MCF 10A (cell line): ENCODE data around the gene PSRC1. TPM values are rescaled to one million over a fixed set of nuclear protein-coding genes. Genes with fewer than 3 reads are reported as not detected.

Experiments used
- BruUV-seq: library from RNA; stranded (reverse); fragments of 400-500 nt; replicated peaks from 2 replicates; lab custom pipeline; 2021; lab: Mats Ljungman, UMichigan
- CTCF ChIA-PET: fragments of 300-600 bp; sonication (Branson Sonifier 250); formaldehyde crosslinking; extraction: SDS; loops from one replicate; lab custom pipeline; 2021; ENCODE audit warnings: antibody characterized with exemption, inconsistent platforms; lab: Yijun Ruan, JAX
- POLR2A ChIA-PET: fragments of 300-600, 350-650 bp; sonication (Branson Sonifier 250); formaldehyde crosslinking; extraction: SDS; loops from one replicate; lab custom pipeline; 2020; ENCODE audit warnings: antibody characterized with exemption, inconsistent platforms; lab: Yijun Ruan, JAX
- DNase-seq: peaks from one replicate; pipeline ENCODE4 v3.0.0-alpha.2; 2018; ENCODE audit not compliant: unreplicated experiment
- H3K27ac Mint-ChIP-seq: one replicate; pipeline ENCODE4 v1.8.0; 2022; ENCODE audit warnings: mild to moderate bottlenecking, low read depth, mixed read lengths; ENCODE audit not compliant: unreplicated experiment
- H3K27me3 Mint-ChIP-seq: one replicate; pipeline ENCODE4 v1.8.0; 2022; ENCODE audit warnings: mixed read lengths; ENCODE audit not compliant: insufficient read depth, unreplicated experiment
- H3K36me3 Mint-ChIP-seq: one replicate; pipeline ENCODE4 v1.8.0; 2022; ENCODE audit warnings: mild to moderate bottlenecking, moderate library complexity, mixed read lengths; ENCODE audit not compliant: insufficient read depth, unreplicated experiment
- H3K4me1 Mint-ChIP-seq: one replicate; pipeline ENCODE4 v1.8.0; 2022; ENCODE audit warnings: mixed read lengths; ENCODE audit not compliant: insufficient read depth, unreplicated experiment
- H3K4me3 Mint-ChIP-seq: one replicate; pipeline ENCODE4 v1.8.0; 2022; ENCODE audit warnings: mild to moderate bottlenecking, moderate library complexity, mixed read lengths; ENCODE audit not compliant: unreplicated experiment
- H3K9me3 Mint-ChIP-seq: one replicate; pipeline ENCODE4 v1.8.0; 2022; ENCODE audit warnings: mixed read lengths; ENCODE audit not compliant: unreplicated experiment
- CTCF ChIP-seq: fragments of 200-600 bp; IDR thresholded peaks from one replicate; pipeline ENCODE4 v1.8.0; 2022; ENCODE audit warnings: antibody characterized with exemption, mild to moderate bottlenecking; ENCODE audit not compliant: unreplicated experiment
- intact Hi-C: fragments of 100-400 bp; cut with micrococcal nuclease; formaldehyde crosslinking; loops from 2 replicates; pipeline ENCODE4 v1.14.1; 2022
- total RNA-seq: library from RNA; stranded (reverse); gene quantifications from 2 replicates; pipeline ENCODE4 v1.2.3, GENCODE V29; 2022

The PSRC1 gene
- total RNA-seq, 1 experiment from 2014 or later, result 19.4 TPM

DNA sequence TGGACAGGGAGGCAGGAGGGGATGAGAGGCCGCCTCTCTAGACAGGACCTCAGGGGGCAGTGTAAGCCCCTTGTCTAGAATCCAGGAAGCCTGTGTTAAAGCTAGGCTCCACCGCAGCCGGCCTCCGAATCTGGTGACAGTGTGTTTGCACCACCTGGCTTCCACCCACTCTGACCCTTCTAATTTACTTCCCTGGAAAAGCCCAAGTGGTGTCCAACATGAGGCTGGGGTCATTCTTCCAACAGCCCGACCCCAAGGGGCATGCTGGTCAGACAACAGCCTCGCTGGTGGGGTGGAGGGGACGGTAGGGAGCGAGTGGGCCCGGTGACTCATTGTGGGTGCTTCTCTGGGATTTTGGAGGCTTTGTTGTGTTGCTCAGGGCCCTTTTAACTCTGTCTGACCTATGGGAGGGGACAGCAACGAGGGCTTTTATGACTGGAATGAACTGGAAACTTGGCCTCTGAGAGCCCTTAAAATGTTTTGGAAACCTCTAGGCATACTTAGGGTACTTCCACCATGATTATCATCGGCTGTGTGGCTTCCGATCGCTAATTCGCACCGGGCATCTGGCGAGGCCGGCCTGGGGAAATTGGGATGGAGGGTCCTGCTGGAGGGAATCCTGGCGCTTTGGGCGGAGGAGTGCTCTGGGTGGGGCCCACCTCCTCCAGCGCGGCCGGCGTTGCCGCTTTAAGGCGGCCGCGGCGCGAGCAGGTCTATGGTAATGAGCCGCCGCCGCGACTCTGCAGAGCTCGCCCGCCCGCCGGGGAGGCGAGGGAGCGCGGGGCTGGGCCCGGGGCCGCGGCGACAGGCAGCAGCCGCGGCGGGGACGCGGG lies 33.9 kb downstream of the PSRC1 start, which contains the start of gene CELSR2:
TSS of gene CELSR2 (plus strand) at position 743 of the 833 bp plus-strand sequence. CDS start 541 bp downstream, outside the sequence.
- CTCF ChIA-PET, result interaction anchor here (0.6 to 1.8 kb wide), 7 partner anchors 10 to 524 kb away, joined by 3 to 9 read pairs (median 3); partner anchors contain the start of gene SARS1
- BruUV-seq, result no TSS peak
- TF ChIP-seq CTCF, result no peak

GRCh38 chr1:109248444-109248796 lies 34.5 kb downstream of the PSRC1 start:
- CTCF ChIA-PET, result interaction anchor here (0.6 to 1.9 kb wide), 5 partner anchors 14 to 525 kb away, joined by 3 to 5 read pairs (median 3); no protein-coding TSS in a partner anchor
- H3K4me3 Mint-ChIP-seq, result no peak overlapping the region
- no peaks in the 10 kb centered on the region for H3K36me3 Mint-ChIP-seq
- H3K4me1 Mint-ChIP-seq, result no peaks in the 10 kb centered on the region
- no TSS peak for BruUV-seq
- TF ChIP-seq CTCF, result no peak
- intact Hi-C loops, result no loop called here
- POLR2A ChIA-PET, result no interaction called here
- DNase-seq, result no peak
- no peak overlapping the region for H3K27ac Mint-ChIP-seq
- no peaks in the 10 kb centered on the region for H3K27me3 Mint-ChIP-seq
- no peaks in the 10 kb centered on the region for H3K9me3 Mint-ChIP-seq

More for the DNA sequence above, 33.9 kb downstream of the PSRC1 start, which contains the start of gene CELSR2:
- intact Hi-C loops, result loop anchor here (1.0 kb wide), 1 partner anchor 9 kb away; no protein-coding TSS in a partner anchor
- POLR2A ChIA-PET, result interaction anchor here (0.6 to 2.3 kb wide), 7 partner anchors 9 to 286 kb away, joined by 3 to 19 read pairs (median 6); partner anchors contain the start of genes SARS1 and SORT1
- Mint-ChIP-seq H3K36me3 (no peaks in the 10 kb centered on the region), H3K27ac (no peak within 1 kb of the TSS), H3K4me1 (no peaks in the 10 kb centered on the region), H3K4me3 (peak within 1 kb of the TSS; percentile 64), H3K9me3 (no peaks in the 10 kb centered on the region), H3K27me3 (no peaks in the 10 kb centered on the region)
- peak; percentile 72 for DNase-seq

- Mint-ChIP-seq H3K27ac (no peak overlapping the region), H3K9me3 (no peaks in the 10 kb centered on the region), H3K4me3 (no peak overlapping the region), H3K4me1 (no peaks in the 10 kb centered on the region), H3K36me3 (peaks cover 4% of the 10 kb centered on the region), H3K27me3 (no peaks in the 10 kb centered on the region)
- no TSS peak for BruUV-seq
- intact Hi-C loops, result no loop called here
- TF ChIP-seq CTCF, result no peak
- ChIA-PET POLR2A (interaction anchor here (0.5 to 1.5 kb wide), 6 partner anchors 9 to 221 kb away, joined by 3 to 8 read pairs (median 3); partner anchors contain the start of gene SARS1), CTCF (interaction anchor here (0.5 to 1.9 kb wide), 8 partner anchors 14 to 526 kb away, joined by 3 to 5 read pairs (median 3); no protein-coding TSS in a partner anchor)
- no peak for DNase-seq
Observed at GRCh38 chr1:109247401-109248365, 35.3 kb downstream of the PSRC1 start.
